ENCODE measurements around the gene TGIF2. TPM values are rescaled to one million over a fixed set of nuclear protein-coding genes. Genes with fewer than 3 reads are reported as not detected.

Gene TGIF2
- polyA plus RNA-seq, 1 donor (not counting 4 experiments of a cell fraction or from before 2014, with no cell fraction given): 6.7 TPM

GRCh38 chr20:36555248-36555647 is 18.1 kb upstream of the TGIF2 start:
- Histone ChIP-seq H3K4me2 (ENCODE audit: control insufficient read depth, extremely low read depth, insufficient read depth, low read depth, low read length) (no peak overlapping the region), H3K9ac (ENCODE audit: control insufficient read depth, extremely low read depth, insufficient read depth, low read length) (no peak overlapping the region), H3K79me2 (ENCODE audit: control insufficient read depth, insufficient read depth, low read length) (no peaks in the 10 kb centered on the region), H3K27ac (ENCODE audit: control insufficient read depth, insufficient read depth, low read length) (no peak overlapping the region), H3K36me3 (ENCODE audit: control insufficient read depth in 2 of 2, extremely low read depth in 1 of 2, insufficient read depth in 2 of 2, low read length in 2 of 2) (no peaks in the 10 kb centered on the region), H3K4me3 (ENCODE audit: control insufficient read depth in 2 of 3, extremely low read depth in 1 of 3, insufficient read depth in 2 of 3, low read depth in 1 of 3, low read length in 3 of 3) (no peak overlapping the region), H4K20me1 (ENCODE audit: control insufficient read depth, extremely low read depth, insufficient read depth, low read length) (no peaks in the 10 kb centered on the region), H3K27me3 (ENCODE audit: control insufficient read depth, extremely low read depth, insufficient read depth, low read length) (no peaks in the 10 kb centered on the region), H3K4me1 (ENCODE audit: control insufficient read depth, extremely low read depth, insufficient read depth, low read length) (peaks cover 5% of the 10 kb centered on the region), H2AFZ (ENCODE audit: control insufficient read depth, low read length) (no peak overlapping the region), H3K9me3 (ENCODE audit: control insufficient read depth, low read depth, low read length) (no peaks in the 10 kb centered on the region), H3K9me1 (ENCODE audit: control insufficient read depth, extremely low read depth, insufficient read depth, low read length) (no peaks in the 10 kb centered on the region)
- dilution Hi-C loops (cut with MboI; ENCODE audit: extremely low pct_ligation_motif_present, low sequenced_read_pairs): no loop called here
- no peak for TF ChIP-seq CTCF (optimal IDR thresholded peaks at IDR 0.05 in 1 of 3, IDR thresholded peaks at IDR 0.05 in 1 of 3, conservative IDR thresholded peaks at IDR 0.05 in 1 of 3; ENCODE audit: extremely low read depth in 1 of 3, insufficient read depth in 2 of 3, low read length in 3 of 3)
- no peak for TF ChIP-seq EZH2 (IDR thresholded peaks at IDR 0.05; ENCODE audit: low read length)
- no peak for FAIRE-seq
- DNase-seq (ENCODE audit: low read depth, low spot score): no peak

- Histone ChIP-seq H3K79me2 (ENCODE audit: control insufficient read depth, insufficient read depth, low read length) (no peaks in the 10 kb centered on the region), H3K36me3 (ENCODE audit: control insufficient read depth in 2 of 2, extremely low read depth in 1 of 2, insufficient read depth in 2 of 2, low read length in 2 of 2) (no peaks in the 10 kb centered on the region), H2AFZ (ENCODE audit: control insufficient read depth, low read length) (no peak overlapping the region), H3K4me1 (ENCODE audit: control insufficient read depth, extremely low read depth, insufficient read depth, low read length) (no peaks in the 10 kb centered on the region), H3K9me3 (ENCODE audit: control insufficient read depth, low read depth, low read length) (no peaks in the 10 kb centered on the region), H3K4me3 (ENCODE audit: control insufficient read depth in 2 of 3, extremely low read depth in 1 of 3, insufficient read depth in 2 of 3, low read depth in 1 of 3, low read length in 3 of 3) (no peak overlapping the region), H3K4me2 (ENCODE audit: control insufficient read depth, extremely low read depth, insufficient read depth, low read depth, low read length) (no peak overlapping the region), H3K27me3 (ENCODE audit: control insufficient read depth, extremely low read depth, insufficient read depth, low read length) (no peaks in the 10 kb centered on the region), H3K9ac (ENCODE audit: control insufficient read depth, extremely low read depth, insufficient read depth, low read length) (no peak overlapping the region), H3K9me1 (ENCODE audit: control insufficient read depth, extremely low read depth, insufficient read depth, low read length) (no peaks in the 10 kb centered on the region), H4K20me1 (ENCODE audit: control insufficient read depth, extremely low read depth, insufficient read depth, low read length) (no peaks in the 10 kb centered on the region), H3K27ac (ENCODE audit: control insufficient read depth, insufficient read depth, low read length) (no peak overlapping the region)
- TF ChIP-seq CTCF (optimal IDR thresholded peaks at IDR 0.05 in 1 of 3, IDR thresholded peaks at IDR 0.05 in 1 of 3, conservative IDR thresholded peaks at IDR 0.05 in 1 of 3; ENCODE audit: extremely low read depth in 1 of 3, insufficient read depth in 2 of 3, low read length in 3 of 3) (no peak), EZH2 (IDR thresholded peaks at IDR 0.05; ENCODE audit: low read length) (no peak)
- dilution Hi-C loops (cut with MboI; ENCODE audit: extremely low pct_ligation_motif_present, low sequenced_read_pairs): no loop called here
- no peak for FAIRE-seq
- no peak for DNase-seq (ENCODE audit: low read depth, low spot score)
These were observed 10.7 kb upstream of the TGIF2 start for GRCh38 chr20:36562724-36563123.

All from keratinocyte (primary cell).